ENCODE results near the gene NANOS2.

- TF ChIP-seq CTCF (IDR thresholded peaks at IDR 0.05) (no peak), POLR2A (IDR thresholded peaks at IDR 0.05) (no peak)
Observed at GRCh38 chr19:45911291-45911690, 3.3 kb downstream of the NANOS2 start.

Measured in adrenal gland (tissue), 5 donors.